ENCODE data around the gene SLC11A1.

Gene SLC11A1

GRCh38 chr2:218384975-218385374 lies 2.9 kb downstream of the SLC11A1 start:
- TF ChIP-seq CTCF (IDR thresholded peaks at IDR 0.05; ENCODE audit: low read depth, low read length), result no peak
- no peaks in the 10 kb centered on the region for H3K36me3 ChIP-seq
- no peak overlapping the region for H3K27ac ChIP-seq
- DNase-seq, result no peak
- H3K9me3 ChIP-seq (ENCODE audit: severe bottlenecking), result no peaks in the 10 kb centered on the region
- H3K27me3 ChIP-seq (ENCODE audit: insufficient read depth, low read depth, severe bottlenecking), result no peaks in the 10 kb centered on the region
- no peak overlapping the region for H3K4me3 ChIP-seq (ENCODE audit: low read depth, low read length)

- no peak for TF ChIP-seq CTCF (IDR thresholded peaks at IDR 0.05; ENCODE audit: low read depth, low read length)
- no peak for DNase-seq
- H3K36me3 ChIP-seq, result no peaks in the 10 kb centered on the region
- H3K4me3 ChIP-seq (ENCODE audit: low read depth, low read length), result no peak overlapping the region
- no peaks in the 10 kb centered on the region for H3K9me3 ChIP-seq (ENCODE audit: severe bottlenecking)
- no peaks in the 10 kb centered on the region for H3K27me3 ChIP-seq (ENCODE audit: insufficient read depth, low read depth, severe bottlenecking)
- H3K27ac ChIP-seq, result no peak overlapping the region
These were observed 4.7 kb downstream of the SLC11A1 start for GRCh38 chr2:218386505-218387368.

GRCh38 chr2:218387369-218388194 lies 5.5 kb downstream of the SLC11A1 start:
- Histone ChIP-seq H3K9me3 (ENCODE audit: severe bottlenecking) (no peaks in the 10 kb centered on the region), H3K4me3 (ENCODE audit: low read depth, low read length) (no peak overlapping the region), H3K27ac (no peak overlapping the region), H3K36me3 (no peaks in the 10 kb centered on the region), H3K27me3 (ENCODE audit: insufficient read depth, low read depth, severe bottlenecking) (no peaks in the 10 kb centered on the region)
- no peak for TF ChIP-seq CTCF (IDR thresholded peaks at IDR 0.05; ENCODE audit: low read depth, low read length)
- DNase-seq, result no peak

GRCh38 chr2:218389333-218390150 lies 7.5 kb downstream of the SLC11A1 start:
- Histone ChIP-seq H3K27ac (no peak overlapping the region), H3K36me3 (no peaks in the 10 kb centered on the region), H3K4me3 (ENCODE audit: low read depth, low read length) (no peak overlapping the region), H3K9me3 (ENCODE audit: severe bottlenecking) (no peaks in the 10 kb centered on the region), H3K27me3 (ENCODE audit: insufficient read depth, low read depth, severe bottlenecking) (no peaks in the 10 kb centered on the region)
- TF ChIP-seq CTCF (IDR thresholded peaks at IDR 0.05; ENCODE audit: low read depth, low read length), result no peak
- no peak for DNase-seq

- no peak overlapping the region for H3K4me3 ChIP-seq (ENCODE audit: low read depth, low read length)
- H3K9me3 ChIP-seq (ENCODE audit: severe bottlenecking), result no peaks in the 10 kb centered on the region
- no peak overlapping the region for H3K27ac ChIP-seq
- TF ChIP-seq CTCF (IDR thresholded peaks at IDR 0.05; ENCODE audit: low read depth, low read length), result no peak
- H3K27me3 ChIP-seq (ENCODE audit: insufficient read depth, low read depth, severe bottlenecking), result no peaks in the 10 kb centered on the region
- no peak for DNase-seq
- no peaks in the 10 kb centered on the region for H3K36me3 ChIP-seq
These were observed 9.1 kb downstream of the SLC11A1 start for GRCh38 chr2:218391202-218391601.

All from WERI-Rb-1 (cell line).